H1 (cell line): Measurements from ENCODE around the gene PALD1. TPM values are rescaled to one million over a fixed set of nuclear protein-coding genes. Genes with fewer than 3 reads are reported as not detected.

Source experiments
- CTCF ChIA-PET: fragments of 300-600 bp; sonication (Branson Sonifier 250); formaldehyde crosslinking; loops from one replicate; lab custom pipeline; 2021; ENCODE audit not compliant: partially characterized antibody; lab: Charles Lee
- POLR2A ChIA-PET: fragments of 300-600 bp; sonication (Branson Sonifier 250); formaldehyde crosslinking; loops from one replicate; lab custom pipeline; 2021; ENCODE audit warnings: inconsistent platforms; ENCODE audit not compliant: partially characterized antibody; lab: Charles Lee
- DNase-seq, 2 experiments: peaks; one replicate each; pipeline versions ENCODE4 v3.0.0 to v3.0.0-alpha.2; 2010 to 2022; ENCODE audit warnings: low spot score in 2 of 2, low read depth in 1 of 2, mixed read lengths in 1 of 2
- FAIRE-seq: peaks from 2 replicates; lab custom pipeline; 2011; peaks lifted over from hg19 to GRCh38; lab: Jason Lieb, UNC
- H2AFZ ChIP-seq: 2 replicates; pipeline ENCODE4 v1.8.1; 2012; ENCODE audit warnings: low read length, inconsistent platforms
- H2AK5ac ChIP-seq: 2 replicates; pipeline ENCODE4 v1.6.1; 2013; ENCODE audit warnings: low read depth, low read length
- H2BK120ac ChIP-seq: replicated peaks from 2 replicates; pipeline ENCODE3; 2013; ENCODE audit warnings: low read depth, low read length, inconsistent platforms
- H2BK12ac ChIP-seq: 2 replicates; pipeline ENCODE4 v1.6.1; 2013; ENCODE audit warnings: low read depth, low read length
- H2BK15ac ChIP-seq: 2 replicates; pipeline ENCODE4 v1.6.1; 2013; ENCODE audit warnings: low read length
- H2BK20ac ChIP-seq: 2 replicates; pipeline ENCODE4 v1.6.1; 2013; ENCODE audit warnings: low read length
- H2BK5ac ChIP-seq: 2 replicates; pipeline ENCODE4 v1.6.1; 2013; ENCODE audit warnings: low read depth, low read length
- H3K14ac ChIP-seq: 2 replicates; pipeline ENCODE4 v1.6.1; 2013; ENCODE audit warnings: inconsistent platforms; ENCODE audit not compliant: insufficient read length
- H3K18ac ChIP-seq: 2 replicates; pipeline ENCODE4 v1.6.1; 2013; ENCODE audit warnings: low read length; ENCODE audit errors: extremely low read depth
- H3K23ac ChIP-seq: 2 replicates; pipeline ENCODE4 v1.6.1; 2013; ENCODE audit warnings: inconsistent platforms; ENCODE audit not compliant: insufficient read length
- H3K23me2 ChIP-seq: 2 replicates; pipeline ENCODE4 v1.6.1; 2013; ENCODE audit warnings: low read depth, low read length
- H3K27ac ChIP-seq: 2 replicates; pipeline ENCODE4 v1.6.1; 2011; ENCODE audit warnings: low read depth, low read length, inconsistent platforms
- H3K27me3 ChIP-seq, 4 experiments: replicated peaks in 1 of 4; 1 replicate in 1 of 4; 2 replicates in 3 of 4; pipeline versions ENCODE4 v1.6.1 to v1.8.1; 2011 to 2013; ENCODE audit warnings: low read length in 3 of 4, mild to moderate bottlenecking in 3 of 4, inconsistent platforms in 2 of 4, mixed read lengths in 2 of 4, moderate library complexity in 1 of 4; ENCODE audit not compliant: control insufficient read depth in 3 of 4, insufficient read depth in 3 of 4; ENCODE audit errors: extremely low read depth in 1 of 4
- H3K36me3 ChIP-seq, 4 experiments: 2 replicates each; pipeline versions ENCODE4 v1.6.1 to v1.8.1; 2011 to 2013; ENCODE audit warnings: mild to moderate bottlenecking in 4 of 4, low read length in 3 of 4, moderate library complexity in 2 of 4, control low read depth in 1 of 4, inconsistent platforms in 1 of 4; ENCODE audit not compliant: insufficient read depth in 4 of 4, control insufficient read depth in 2 of 4
- H3K4ac ChIP-seq: replicated peaks from 2 replicates; pipeline ENCODE3; 2013; ENCODE audit warnings: low read length, low read depth, mixed read lengths, inconsistent platforms; ENCODE audit not compliant: insufficient read length
- H3K4me1 ChIP-seq, 4 experiments: replicated peaks in 1 of 4; 1 replicate in 1 of 4; 2 replicates in 3 of 4; pipeline versions ENCODE4 v1.6.1 to v1.8.1; 2011 to 2013; ENCODE audit warnings: low read length in 3 of 4, inconsistent platforms in 2 of 4, mixed read lengths in 1 of 4; ENCODE audit not compliant: insufficient read depth in 4 of 4, control insufficient read depth in 3 of 4
- H3K4me2 ChIP-seq, 2 experiments: 2 replicates each; pipeline versions ENCODE4 v1.6.1 to v1.8.1; 2011 to 2013; ENCODE audit warnings: low read depth in 2 of 2, low read length in 2 of 2, control low read depth in 1 of 2, inconsistent platforms in 1 of 2, mild to moderate bottlenecking in 1 of 2; ENCODE audit not compliant: insufficient read depth in 1 of 2
- H3K4me3 ChIP-seq, 4 experiments: fragments of 200-600, 300-600 bp in 1 of 4; sonication (generic), shearing (Covaris generic), sonication (Bioruptor Twin) in 1 of 4; 2 replicates each; pipeline versions ENCODE4 v1.5.1 to v1.8.1; 2011 to 2016; ENCODE audit warnings: low read length in 4 of 4, low read depth in 3 of 4, control low read depth in 2 of 4, inconsistent platforms in 2 of 4, mild to moderate bottlenecking in 2 of 4, mixed read lengths in 1 of 4, moderate library complexity in 1 of 4; ENCODE audit not compliant: insufficient read depth in 2 of 4; ENCODE audit errors: extremely low read depth in 1 of 4
- H3K56ac ChIP-seq: replicated peaks from 2 replicates; pipeline ENCODE3; 2013; ENCODE audit warnings: low read depth, mild to moderate bottlenecking, mixed read lengths, low read length, inconsistent platforms; ENCODE audit not compliant: insufficient read length
- H3K79me1 ChIP-seq: 2 replicates; pipeline ENCODE4 v1.6.1; 2013; ENCODE audit warnings: low read depth, low read length, control low read depth
- H3K79me2 ChIP-seq, 2 experiments: 2 replicates each; pipeline versions ENCODE4 v1.6.1 to v1.8.1; 2012 to 2013; ENCODE audit warnings: low read length in 2 of 2, mild to moderate bottlenecking in 2 of 2, inconsistent platforms in 1 of 2; ENCODE audit not compliant: insufficient read depth in 2 of 2, control insufficient read depth in 1 of 2
- H3K9ac ChIP-seq, 4 experiments: replicated peaks in 1 of 4; 1 replicate in 1 of 4; 2 replicates in 3 of 4; pipeline versions ENCODE4 v1.6.1 to v1.8.1; 2011 to 2013; ENCODE audit warnings: low read depth in 3 of 4, low read length in 3 of 4, control low read depth in 2 of 4, mild to moderate bottlenecking in 2 of 4, moderate library complexity in 2 of 4, inconsistent platforms in 1 of 4; ENCODE audit errors: extremely low read depth in 1 of 4
- H3K9me3 ChIP-seq, 2 experiments: 2 replicates each; pipeline versions ENCODE4 v1.6.1 to v1.8.1; 2012 to 2013; ENCODE audit warnings: mild to moderate bottlenecking in 2 of 2, moderate library complexity in 2 of 2, control low read depth in 1 of 2, inconsistent platforms in 1 of 2, low read depth in 1 of 2, low read length in 1 of 2, mixed read lengths in 1 of 2; ENCODE audit not compliant: insufficient read depth in 2 of 2
- H4K20me1 ChIP-seq, 2 experiments: replicated peaks in 1 of 2; 2 replicates each; pipeline versions ENCODE3 to v1.8.1; 2011 to 2013; ENCODE audit warnings: inconsistent platforms in 2 of 2, low read length in 2 of 2, mild to moderate bottlenecking in 1 of 2; ENCODE audit not compliant: insufficient read depth in 2 of 2, control insufficient read depth in 1 of 2
- H4K5ac ChIP-seq: 2 replicates; pipeline ENCODE4 v1.6.1; 2013; ENCODE audit warnings: low read length, low read depth, mixed read lengths, inconsistent platforms; ENCODE audit not compliant: insufficient read length
- H4K8ac ChIP-seq: 2 replicates; pipeline ENCODE4 v1.8.0; 2013; ENCODE audit warnings: mild to moderate bottlenecking, moderate library complexity, low read length, inconsistent platforms; ENCODE audit not compliant: insufficient read depth; ENCODE audit errors: extremely low read depth
- H4K91ac ChIP-seq: replicated peaks from 2 replicates; pipeline ENCODE3; 2013; ENCODE audit warnings: low read length, mixed read lengths, inconsistent platforms; ENCODE audit not compliant: insufficient read length
- ATF3 ChIP-seq: IDR thresholded peaks from 2 replicates; pipeline ENCODE4 v1.6.1; 2011; ENCODE audit warnings: low read depth, mild to moderate bottlenecking, low read length; ENCODE audit not compliant: insufficient read depth
- BACH1 ChIP-seq: IDR thresholded peaks from 2 replicates; pipeline ENCODE4 v1.6.1; 2012; ENCODE audit warnings: low read length, improper control_type of control experiment
- BCL11A ChIP-seq, 2 experiments: IDR thresholded peaks; one replicate each; pipeline ENCODE4 v1.6.1; 2011; ENCODE audit warnings: low read depth in 2 of 2, low read length in 2 of 2, mild to moderate bottlenecking in 2 of 2
- FOSL1 ChIP-seq: IDR thresholded peaks from 2 replicates; pipeline ENCODE4 v1.6.1; 2011; ENCODE audit warnings: mild to moderate bottlenecking, low read depth, low read length, moderate library complexity; ENCODE audit not compliant: insufficient read depth
- MAFK ChIP-seq: IDR thresholded peaks from 2 replicates; pipeline ENCODE4 v1.6.1; 2012; ENCODE audit warnings: low read depth, mild to moderate bottlenecking, improper control_type of control experiment, low read length
- NRF1 ChIP-seq: IDR thresholded peaks from 2 replicates; pipeline ENCODE4 v1.6.1; 2011; ENCODE audit warnings: mild to moderate bottlenecking, low read depth, low read length, improper control_type of control experiment
- RBBP5 ChIP-seq: IDR thresholded peaks from 2 replicates; pipeline ENCODE4 v1.7.1; 2012; ENCODE audit warnings: low read depth, mild to moderate bottlenecking, inconsistent platforms, low read length, moderate library complexity, borderline replicate concordance
- SIRT6 ChIP-seq: IDR thresholded peaks from one replicate; pipeline ENCODE4 v1.7.1; 2012; ENCODE audit warnings: low read length, inconsistent platforms
- SP1 ChIP-seq: IDR thresholded peaks from 2 replicates; pipeline ENCODE4 v1.6.1; 2011; ENCODE audit warnings: low read depth, low read length
- TCF12 ChIP-seq: IDR thresholded peaks from 2 replicates; pipeline ENCODE4 v1.6.1; 2011; ENCODE audit warnings: low read depth, mild to moderate bottlenecking, low read length
- WGBS, 2 experiments: shearing (Covaris generic) in 1 of 2; methylation state at CpG; one replicate each; pipeline versions ENCODE4 v1.1.6 to v1.1.7; 2013 to 2015; ENCODE audit warnings: low lambda C conversion rate in 2 of 2, mixed read lengths in 2 of 2, inconsistent platforms in 1 of 2, low coverage in 1 of 2, missing lambda C conversion rate in 1 of 2; ENCODE audit not compliant: insufficient replicate concordance in 2 of 2, insufficient coverage in 1 of 2, insufficient read length in 1 of 2; ENCODE audit errors: extremely low coverage in 1 of 2, missing lambda C conversion rate in 1 of 2; 5-methylcytosine and 5-hydroxymethylcytosine counted together
- polyA plus RNA-seq, 7 experiments: library from polyadenylated mRNA; depleted of rRNA in 3 of 7; stranded (reverse) in 5 of 7; unstranded in 2 of 7; fragments of >200 nt in 5 of 7; fragments of 200-250 nt in 2 of 7; gene quantifications; 1 replicate in 5 of 7; 2 replicates in 1 of 7; 4 replicates in 1 of 7; pipeline versions ENCODE4 v1.2.1 to v1.2.3, GENCODE V29; 2011 to 2013; ENCODE audit warnings: missing spikeins in 2 of 7, mixed read lengths in 2 of 7
- total RNA-seq: library from RNA; stranded (reverse); fragmentation: NEBNext Ultra II Directional; extraction: Animal tissue kit (Norgen Biotek cat#: 25700); gene quantifications from 2 replicates; pipeline ENCODE4 v1.2.1, GENCODE V29; 2021

PALD1 gene
- total and polyA plus RNA-seq, 2 of the 8 experiments (the other 6 are each of a cell fraction or from before 2014, with no cell fraction given): 13.3 to 32.8 TPM

- H3K9ac ChIP-seq: no peak overlapping the region
- no peak for TF ChIP-seq SP1
- no peak for TF ChIP-seq SIRT6
- TF ChIP-seq ATF3: no peak
- no peak for TF ChIP-seq FOSL1
- no peak for TF ChIP-seq BCL11A (IDR thresholded peaks at IDR 0.05; ENCODE audit: low read depth in 2 of 2, low read length in 2 of 2)
- no peak for TF ChIP-seq RBBP5
- no peak for TF ChIP-seq BACH1
- no peak for TF ChIP-seq TCF12
- no peak for TF ChIP-seq NRF1
- TF ChIP-seq MAFK: no peak
Measured at GRCh38 chr10:70571236-70571635, 92.7 kb downstream of the PALD1 start.

More at GRCh38 chr10:70571236-70571635, 92.7 kb downstream of the PALD1 start:
- H3K23me2 ChIP-seq: no peaks in the 10 kb centered on the region
- no peak overlapping the region for H3K14ac ChIP-seq
- ChIA-PET POLR2A (interaction anchor here (0.8 kb wide), 1 partner anchor 11 kb away, joined by 3 read pairs; no protein-coding TSS in a partner anchor), CTCF (interaction anchor here (0.8 to 1.6 kb wide), 6 partner anchors 10 to 110 kb away, joined by 3 to 7 read pairs (median 4); no protein-coding TSS in a partner anchor)
- no peak overlapping the region for H3K4me2 ChIP-seq
- H3K4ac ChIP-seq: no peak overlapping the region
- H3K56ac ChIP-seq: no peak overlapping the region
- 80% methylated on average over 4 of the region's 4 CpGs; no CpG with 5 or more reads in 1 of the 2 experiments for WGBS, 2 experiments
- no peak overlapping the region for H2BK120ac ChIP-seq
- H3K79me2 ChIP-seq: no peaks in the 10 kb centered on the region
- no peak overlapping the region for H3K18ac ChIP-seq
- no peak overlapping the region for H4K91ac ChIP-seq
- no peak for DNase-seq
- H4K5ac ChIP-seq: no peak overlapping the region
- H3K9me3 ChIP-seq: no peaks in the 10 kb centered on the region
- no peak overlapping the region for H2BK5ac ChIP-seq
- H2AK5ac ChIP-seq: no peak overlapping the region
- H3K27me3 ChIP-seq: no peaks in the 10 kb centered on the region
- H3K79me1 ChIP-seq: no peaks in the 10 kb centered on the region
- no peak for FAIRE-seq
- H3K27ac ChIP-seq: no peak overlapping the region
- no peak overlapping the region for H2BK20ac ChIP-seq
- H3K36me3 ChIP-seq: no peaks in the 10 kb centered on the region
- no peak overlapping the region for H4K8ac ChIP-seq
- H3K23ac ChIP-seq: no peak overlapping the region
- H2BK15ac ChIP-seq: no peak overlapping the region
- H2BK12ac ChIP-seq: no peak overlapping the region
- no peak overlapping the region for H3K4me3 ChIP-seq
- peaks cover 0 to 2% of the 10 kb centered on the region in 2 experiments for H4K20me1 ChIP-seq
- no peak overlapping the region for H2AFZ ChIP-seq
- no peaks in the 10 kb centered on the region for H3K4me1 ChIP-seq
